Measurements from ENCODE around the gene VAT1. TPM values are rescaled to one million over a fixed set of nuclear protein-coding genes. Genes with fewer than 3 reads are reported as not detected.

VAT1 gene
- total and polyA plus RNA-seq, 9 of the 15 experiments (the other 6 are each of a cell fraction or from before 2014, with no cell fraction given): 29.4 to 153 (median 66.7) TPM

DNA sequence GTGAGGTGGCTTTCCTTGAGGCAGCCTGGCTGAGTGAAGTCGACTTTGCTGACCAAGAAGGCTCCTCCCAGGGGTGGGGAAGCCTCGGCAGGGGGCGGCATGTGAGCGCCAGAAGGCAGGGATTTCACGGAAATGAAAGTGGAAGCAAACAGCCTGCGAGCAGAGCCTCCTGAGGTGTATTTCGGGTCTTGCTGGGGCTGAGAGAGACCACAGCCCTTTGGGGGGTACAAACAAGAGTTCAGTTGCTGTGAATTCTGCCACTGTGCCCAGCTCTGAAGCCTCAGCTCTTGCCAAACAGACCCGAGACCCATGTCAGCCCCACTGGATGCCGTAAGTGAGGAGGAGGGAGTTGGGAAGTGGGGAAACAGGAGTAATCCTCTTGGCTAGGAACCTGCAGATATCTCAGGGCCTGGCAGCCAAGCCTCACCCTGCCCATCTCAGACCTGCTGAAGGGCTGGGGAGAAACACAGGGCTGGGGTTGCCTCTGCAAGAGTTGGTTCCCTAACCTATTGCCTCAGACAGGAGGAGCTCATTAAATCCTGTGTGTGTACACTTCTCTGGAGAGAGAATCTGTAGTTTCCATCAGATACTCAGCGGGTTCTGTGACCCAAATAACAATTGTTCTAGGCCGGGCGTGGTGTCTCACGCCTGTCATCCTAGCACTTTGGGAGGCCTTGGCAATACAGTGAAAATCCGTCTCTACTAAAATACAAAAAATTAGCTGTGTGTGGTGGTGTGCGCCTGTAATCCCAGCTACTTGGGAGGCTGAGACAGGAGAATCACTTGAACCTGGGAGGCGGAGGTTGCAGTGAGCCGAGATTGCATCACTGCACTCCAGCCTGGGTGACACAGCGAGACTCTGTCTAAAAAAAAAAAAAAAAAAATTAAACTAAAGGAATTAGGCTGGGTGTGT is 15.3 kb downstream of the VAT1 start, which contains the start of gene IFI35 (continued):
- TF ChIP-seq ERF (CRISPR knock-in tag; IDR thresholded peaks at IDR 0.05) (no peak), NFRKB (IDR thresholded peaks at IDR 0.05; ENCODE audit: low read depth) (no peak), ZNF274 (IDR thresholded peaks at IDR 0.05; ENCODE audit: borderline replicate concordance, low read depth, low read length) (no peak), MTF1 (CRISPR knock-in tag; IDR thresholded peaks at IDR 0.05; ENCODE audit: borderline replicate concordance) (no peak), TCFL5 (CRISPR knock-in tag; conservative IDR thresholded peaks at IDR 0.05) (no peak), NR2C2 (CRISPR knock-in tag; IDR thresholded peaks at IDR 0.05) (no peak), NR2C2 (tag; IDR thresholded peaks at IDR 0.05) (peak; percentile 17; the same call in 1 of the 2 replicates), TRIM28 (IDR thresholded peaks at IDR 0.05) (peak; percentile 66; the same call in 1 of the 2 replicates), ZNF143 (CRISPR knock-in tag; IDR thresholded peaks at IDR 0.05) (no peak), IFI16 (CRISPR knock-in tag; IDR thresholded peaks at IDR 0.05) (no peak)
- TF ChIP-seq, protein P1, sequence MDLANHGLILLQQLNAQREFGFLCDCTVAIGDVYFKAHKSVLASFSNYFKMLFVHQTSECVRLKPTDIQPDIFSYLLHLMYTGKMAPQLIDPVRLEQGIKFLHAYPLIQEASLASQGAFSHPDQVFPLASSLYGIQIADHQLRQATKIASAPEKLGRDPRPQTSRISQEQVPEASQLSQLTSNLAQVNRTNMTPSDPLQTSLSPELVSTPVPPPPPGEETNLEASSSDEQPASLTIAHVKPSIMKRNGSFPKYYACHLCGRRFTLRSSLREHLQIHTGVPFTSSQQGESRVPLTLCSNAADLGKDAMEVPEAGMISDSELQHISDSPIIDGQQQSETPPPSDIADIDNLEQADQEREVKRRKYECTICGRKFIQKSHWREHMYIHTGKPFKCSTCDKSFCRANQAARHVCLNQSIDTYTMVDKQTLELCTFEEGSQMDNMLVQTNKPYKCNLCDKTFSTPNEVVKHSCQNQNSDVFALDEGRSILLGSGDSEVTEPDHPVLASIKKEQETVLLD (IDR thresholded peaks at IDR 0.05): no peak
- TF ChIP-seq, protein P2, sequence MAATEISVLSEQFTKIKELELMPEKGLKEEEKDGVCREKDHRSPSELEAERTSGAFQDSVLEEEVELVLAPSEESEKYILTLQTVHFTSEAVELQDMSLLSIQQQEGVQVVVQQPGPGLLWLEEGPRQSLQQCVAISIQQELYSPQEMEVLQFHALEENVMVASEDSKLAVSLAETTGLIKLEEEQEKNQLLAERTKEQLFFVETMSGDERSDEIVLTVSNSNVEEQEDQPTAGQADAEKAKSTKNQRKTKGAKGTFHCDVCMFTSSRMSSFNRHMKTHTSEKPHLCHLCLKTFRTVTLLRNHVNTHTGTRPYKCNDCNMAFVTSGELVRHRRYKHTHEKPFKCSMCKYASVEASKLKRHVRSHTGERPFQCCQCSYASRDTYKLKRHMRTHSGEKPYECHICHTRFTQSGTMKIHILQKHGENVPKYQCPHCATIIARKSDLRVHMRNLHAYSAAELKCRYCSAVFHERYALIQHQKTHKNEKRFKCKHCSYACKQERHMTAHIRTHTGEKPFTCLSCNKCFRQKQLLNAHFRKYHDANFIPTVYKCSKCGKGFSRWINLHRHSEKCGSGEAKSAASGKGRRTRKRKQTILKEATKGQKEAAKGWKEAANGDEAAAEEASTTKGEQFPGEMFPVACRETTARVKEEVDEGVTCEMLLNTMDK (IDR thresholded peaks at IDR 0.05; ENCODE audit: borderline replicate concordance, insufficient read depth, low read depth, low read length, poor library complexity, severe bottlenecking): peak; percentile 20
- TF ChIP-seq, protein P3, sequence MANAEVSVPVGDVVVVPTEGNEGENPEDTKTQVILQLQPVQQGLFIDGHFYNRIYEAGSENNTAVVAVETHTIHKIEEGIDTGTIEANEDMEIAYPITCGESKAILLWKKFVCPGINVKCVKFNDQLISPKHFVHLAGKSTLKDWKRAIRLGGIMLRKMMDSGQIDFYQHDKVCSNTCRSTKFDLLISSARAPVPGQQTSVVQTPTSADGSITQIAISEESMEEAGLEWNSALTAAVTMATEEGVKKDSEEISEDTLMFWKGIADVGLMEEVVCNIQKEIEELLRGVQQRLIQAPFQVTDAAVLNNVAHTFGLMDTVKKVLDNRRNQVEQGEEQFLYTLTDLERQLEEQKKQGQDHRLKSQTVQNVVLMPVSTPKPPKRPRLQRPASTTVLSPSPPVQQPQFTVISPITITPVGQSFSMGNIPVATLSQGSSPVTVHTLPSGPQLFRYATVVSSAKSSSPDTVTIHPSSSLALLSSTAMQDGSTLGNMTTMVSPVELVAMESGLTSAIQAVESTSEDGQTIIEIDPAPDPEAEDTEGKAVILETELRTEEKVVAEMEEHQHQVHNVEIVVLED (CRISPR knock-in tag; IDR thresholded peaks at IDR 0.05): no peak
- TF ChIP-seq, protein P4, sequence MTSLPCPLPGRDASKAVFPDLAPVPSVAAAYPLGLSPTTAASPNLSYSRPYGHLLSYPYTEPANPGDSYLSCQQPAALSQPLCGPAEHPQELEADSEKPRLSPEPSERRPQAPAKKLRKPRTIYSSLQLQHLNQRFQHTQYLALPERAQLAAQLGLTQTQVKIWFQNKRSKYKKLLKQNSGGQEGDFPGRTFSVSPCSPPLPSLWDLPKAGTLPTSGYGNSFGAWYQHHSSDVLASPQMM (CRISPR knock-in tag; IDR thresholded peaks at IDR 0.05): no peak
- TF ChIP-seq, protein P5, sequence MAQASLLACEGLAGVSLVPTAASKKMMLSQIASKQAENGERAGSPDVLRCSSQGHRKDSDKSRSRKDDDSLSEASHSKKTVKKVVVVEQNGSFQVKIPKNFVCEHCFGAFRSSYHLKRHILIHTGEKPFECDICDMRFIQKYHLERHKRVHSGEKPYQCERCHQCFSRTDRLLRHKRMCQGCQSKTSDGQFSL (CRISPR knock-in tag; IDR thresholded peaks at IDR 0.05): no peak
- TF ChIP-seq, protein P5 (tag; IDR thresholded peaks at IDR 0.05): no peak

Measured in K562 (cell line).